Right lobe of liver (tissue), 6 donors: ENCODE measurements around the gene PLA2G4D. TPM values are rescaled to one million over a fixed set of nuclear protein-coding genes. Genes with fewer than 3 reads are reported as not detected.

Experiments
- ATAC-seq, 4 donors: fragments of 200-7000 bp; cut with Tn5 transposase; one replicate each; pipeline ENCODE4 v1.9.1; 2020; ENCODE audit warnings: mild to moderate bottlenecking in 4 of 4, moderate library complexity in 4 of 4
- DNase-seq, 3 donors: peaks; one replicate each; pipeline ENCODE4 v3.0.0-alpha.2; 2020
- H3K27ac ChIP-seq, 3 donors: fragments of 200-600 bp; one replicate each; pipeline ENCODE4 v1.8.0; 2022
- H3K27me3 ChIP-seq, 2 donors: fragments of 200-600 bp; one replicate each; pipeline ENCODE4 v1.8.0; 2022
- H3K36me3 ChIP-seq, 4 donors: fragments of 200-600 bp; sonication (generic) in 1 of 4; one replicate each; pipeline versions ENCODE4 v1.5.1 to v1.8.0; 2017 to 2022; ENCODE audit warnings: control low read depth in 1 of 4
- H3K4me1 ChIP-seq, 4 donors: fragments of 200-600 bp; sonication (generic) in 1 of 4; one replicate each; pipeline versions ENCODE4 v1.5.1 to v1.8.0; 2017 to 2022; ENCODE audit warnings: control low read depth in 1 of 4
- H3K4me3 ChIP-seq, 3 donors: fragments of 200-600 bp; one replicate each; pipeline ENCODE4 v1.8.0; 2022
- H3K9me3 ChIP-seq, 4 donors: fragments of 200-600 bp; sonication (generic) in 1 of 4; one replicate each; pipeline versions ENCODE4 v1.5.1 to v1.8.0; 2017 to 2022; ENCODE audit warnings: control low read depth in 1 of 4
- CTCF ChIP-seq, 4 donors: fragments of 200-600 bp in 3 of 4; fragments of 450-650 bp in 1 of 4; IDR thresholded peaks; one replicate each; pipeline versions ENCODE4 v1.5.1 to v1.8.0; 2016 to 2022; ENCODE audit warnings: antibody characterized with exemption in 4 of 4, mild to moderate bottlenecking in 2 of 4
- POLR2A ChIP-seq: fragments of 450-650 bp; IDR thresholded peaks from one replicate; pipeline ENCODE4 v1.6.1; 2017; ENCODE audit warnings: antibody characterized with exemption, mild to moderate bottlenecking
- WGBS: methylation state at CpG from one replicate; pipeline ENCODE4 v1.1.6; 2018; ENCODE audit warnings: low coverage, low lambda C conversion rate; ENCODE audit not compliant: insufficient coverage; ENCODE audit errors: missing lambda C conversion rate; 5-methylcytosine and 5-hydroxymethylcytosine counted together
- intact Hi-C, 2 donors: fragments of 100-400 bp; cut with DNase I; formaldehyde crosslinking; loops; one replicate each; pipeline versions ENCODE4 v1.11.2 to v1.14.1; 2022
- total RNA-seq, 6 experiments: library from RNA; depleted of rRNA in 2 of 6; stranded (reverse); fragments of >200 nt in 2 of 6; fragmentation: NEBNext Ultra II Directional in 3 of 6; extraction: Animal tissue kit (Norgen Biotek cat#: 25700) in 3 of 6; gene quantifications; one replicate each; pipeline versions ENCODE4 v1.1.0 to v1.2.4, GENCODE V29; 2016 to 2023
- donor health status: DM: no; HTN: yes; CAD: no.
- donor health status: DM: no; HTN: no; CAD: no.
- donor health status: DM: no; HTN: no; CAD: no.
- donor health status: DM: no; HTN: yes; CAD: no.
- donor health status: DM: no; HTN: yes; CAD: no.

The PLA2G4D gene
- total RNA-seq, 6 experiments from 2014 or later = not detected

- peak; percentile 71 to 82 (median 74) for ATAC-seq
- TF ChIP-seq CTCF (IDR thresholded peaks at IDR 0.05) = peak; percentile 25 to 61 (median 54)
- no peak for TF ChIP-seq POLR2A
Measured at GRCh38 chr15:42133886-42134502, 39.6 kb upstream of the PLA2G4D start.

GRCh38 chr15:42133356-42133755, 39.0 kb upstream of the PLA2G4D start:
- Histone ChIP-seq H3K4me3 (no peak overlapping the region), H3K27me3 (no peaks in the 10 kb centered on the region), H3K9me3 (no peaks in the 10 kb centered on the region), H3K4me1 (no peaks in the 10 kb centered on the region), H3K27ac (no peak overlapping the region), H3K36me3 (no peaks in the 10 kb centered on the region)
- intact Hi-C loops = no loop called here
- TF ChIP-seq POLR2A (no peak), CTCF (IDR thresholded peaks at IDR 0.05) (no peak)
- 96% methylated on average over 3 of the region's 4 CpGs for WGBS
- no peak for ATAC-seq
- DNase-seq = no peak

More at GRCh38 chr15:42133886-42134502, 39.6 kb upstream of the PLA2G4D start:
- Histone ChIP-seq H3K4me3 (no peak overlapping the region), H3K27me3 (no peaks in the 10 kb centered on the region), H3K36me3 (no peaks in the 10 kb centered on the region), H3K4me1 (no peaks in the 10 kb centered on the region), H3K9me3 (no peaks in the 10 kb centered on the region), H3K27ac (no peak overlapping the region)
- intact Hi-C loops = no loop called here
- peak in 2 of 3 donors; percentile 64 to 69 for DNase-seq
- WGBS = 53% methylated on average over 9 of the region's 11 CpGs

- H3K4me3 ChIP-seq = no peak overlapping the region
- no peak for TF ChIP-seq CTCF (IDR thresholded peaks at IDR 0.05)
- no peak for TF ChIP-seq POLR2A
- no peaks in the 10 kb centered on the region for H3K9me3 ChIP-seq
- no peak overlapping the region for H3K27ac ChIP-seq
- ATAC-seq = no peak
- intact Hi-C loops = no loop called here
- DNase-seq = no peak
- no peaks in the 10 kb centered on the region for H3K27me3 ChIP-seq
- no peaks in the 10 kb centered on the region for H3K36me3 ChIP-seq
- 66% methylated on average over 3 of the region's 9 CpGs for WGBS
- no peaks in the 10 kb centered on the region for H3K4me1 ChIP-seq
Measured at GRCh38 chr15:42131826-42132806, 37.8 kb upstream of the PLA2G4D start.

GRCh38 chr15:42131006-42131405, 36.6 kb upstream of the PLA2G4D start:
- ATAC-seq = no peak
- 89% methylated on average over 1 of the region's 1 CpG for WGBS
- H3K4me3 ChIP-seq = no peak overlapping the region
- TF ChIP-seq POLR2A (no peak), CTCF (IDR thresholded peaks at IDR 0.05) (no peak)
- intact Hi-C loops = no loop called here
- H3K27ac ChIP-seq = no peak overlapping the region
- no peaks in the 10 kb centered on the region for H3K36me3 ChIP-seq
- H3K9me3 ChIP-seq = no peaks in the 10 kb centered on the region
- DNase-seq = no peak
- H3K4me1 ChIP-seq = no peaks in the 10 kb centered on the region
- H3K27me3 ChIP-seq = no peaks in the 10 kb centered on the region
